Measurements from ENCODE around the gene DDX39A.

Gene DDX39A

DNA sequence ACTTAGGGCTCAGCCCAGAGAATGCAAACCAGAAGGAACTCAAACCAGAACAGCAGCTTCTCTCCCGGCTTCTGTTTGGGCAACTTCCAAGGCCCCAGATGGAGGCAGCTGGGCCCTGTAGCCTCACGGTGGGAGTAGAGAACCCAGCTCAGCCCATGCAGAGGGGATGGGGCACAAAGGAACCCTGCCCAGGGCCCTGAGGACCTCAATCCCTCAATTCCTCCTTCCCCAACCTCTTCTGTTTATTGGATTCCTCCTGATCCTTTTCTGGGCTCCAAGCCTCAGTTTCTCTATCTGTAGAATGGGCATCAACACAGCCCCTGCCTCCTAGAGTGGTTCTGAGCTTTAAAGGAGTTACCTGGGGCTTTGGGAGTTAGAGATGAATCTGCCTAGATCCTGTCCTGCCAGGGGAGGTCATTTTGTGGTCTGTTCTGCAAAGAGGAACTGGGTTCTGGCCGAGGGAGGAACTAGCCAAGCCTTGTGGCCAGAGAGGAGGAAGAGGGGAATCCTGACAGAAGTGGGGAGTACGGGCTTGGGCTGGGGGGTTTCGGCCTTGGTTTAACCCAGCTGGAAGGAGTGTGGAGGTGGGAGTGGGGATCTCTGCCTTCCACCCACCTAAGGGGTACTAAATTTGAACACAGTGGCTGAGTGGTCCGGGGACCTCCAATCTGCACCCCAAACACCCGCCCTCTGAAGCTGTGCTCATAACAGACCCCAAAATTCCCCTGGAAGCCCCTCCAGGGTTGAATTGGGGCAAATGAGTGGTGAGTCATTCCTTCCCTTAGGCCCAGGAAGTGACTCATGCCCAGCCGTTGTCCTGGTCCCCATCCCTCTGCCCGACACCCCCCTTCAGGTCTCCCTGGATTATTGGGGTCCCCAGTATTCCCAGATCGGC lies 35.2 kb downstream of the DDX39A start:
- H3K9me3 ChIP-seq (ENCODE audit: insufficient read depth, low read depth, low read length) = no peaks in the 10 kb centered on the region
- H3K14ac ChIP-seq (ENCODE audit: low read length) = peak overlapping the region; percentile 86
- peak in 1 of 2 donors; percentile 38 for DNase-seq
- H3K4me3 ChIP-seq (ENCODE audit: low read depth, low read length) = no peak overlapping the region
- no peak overlapping the region for H3K27ac ChIP-seq (ENCODE audit: low read depth, low read length)
- no peak overlapping the region for H2BK5ac ChIP-seq (ENCODE audit: low read depth, low read length, poor library complexity)
- no peak overlapping the region for H2AFZ ChIP-seq (ENCODE audit: insufficient read depth, low read length, poor library complexity)
- H4K12ac ChIP-seq (ENCODE audit: low read depth, low read length) = no peak overlapping the region
- H2AK5ac ChIP-seq (ENCODE audit: low read length) = peak overlapping the region; percentile 61
- no peaks in the 10 kb centered on the region for H3K27me3 ChIP-seq (ENCODE audit: insufficient read depth, low read length)
- H3K9ac ChIP-seq (ENCODE audit: low read length) = no peak overlapping the region
- no CpG with 5 or more reads among the region's 10 CpGs for WGBS (ENCODE audit: extremely low coverage, insufficient coverage, insufficient read length)
- peak overlapping the region; percentile 66 for H4K8ac ChIP-seq (ENCODE audit: low read depth, low read length)
- peaks cover 21 to 22% of the 10 kb centered on the region in 2 experiments for H3K4me1 ChIP-seq (ENCODE audit: control insufficient read depth in 1 of 2, insufficient read depth in 2 of 2, low read length in 2 of 2)
- no peak overlapping the region for H3K4ac ChIP-seq (ENCODE audit: low read depth, low read length)
- H2BK12ac ChIP-seq (ENCODE audit: low read length) = peak overlapping the region; percentile 91
- H3K4me2 ChIP-seq (ENCODE audit: low read length) = no peak overlapping the region
- peaks cover 15% of the 10 kb centered on the region for H3K79me1 ChIP-seq (ENCODE audit: low read length)
- H3K23ac ChIP-seq (ENCODE audit: low read length) = no peak overlapping the region
- no peaks in the 10 kb centered on the region for H3K79me2 ChIP-seq (ENCODE audit: control insufficient read depth, insufficient read depth, low read length, poor library complexity)
- no peaks in the 10 kb centered on the region for H3K36me3 ChIP-seq (ENCODE audit: control insufficient read depth in 1 of 2, insufficient read depth in 2 of 2, low read length in 2 of 2)
- peak overlapping the region; percentile 92 for H4K91ac ChIP-seq (ENCODE audit: low read depth, low read length)
- peak overlapping the region; percentile 79 for H3K18ac ChIP-seq (ENCODE audit: low read length)
- H2BK120ac ChIP-seq (ENCODE audit: insufficient read depth, low read length, poor library complexity) = peak overlapping the region; percentile 74

DNA sequence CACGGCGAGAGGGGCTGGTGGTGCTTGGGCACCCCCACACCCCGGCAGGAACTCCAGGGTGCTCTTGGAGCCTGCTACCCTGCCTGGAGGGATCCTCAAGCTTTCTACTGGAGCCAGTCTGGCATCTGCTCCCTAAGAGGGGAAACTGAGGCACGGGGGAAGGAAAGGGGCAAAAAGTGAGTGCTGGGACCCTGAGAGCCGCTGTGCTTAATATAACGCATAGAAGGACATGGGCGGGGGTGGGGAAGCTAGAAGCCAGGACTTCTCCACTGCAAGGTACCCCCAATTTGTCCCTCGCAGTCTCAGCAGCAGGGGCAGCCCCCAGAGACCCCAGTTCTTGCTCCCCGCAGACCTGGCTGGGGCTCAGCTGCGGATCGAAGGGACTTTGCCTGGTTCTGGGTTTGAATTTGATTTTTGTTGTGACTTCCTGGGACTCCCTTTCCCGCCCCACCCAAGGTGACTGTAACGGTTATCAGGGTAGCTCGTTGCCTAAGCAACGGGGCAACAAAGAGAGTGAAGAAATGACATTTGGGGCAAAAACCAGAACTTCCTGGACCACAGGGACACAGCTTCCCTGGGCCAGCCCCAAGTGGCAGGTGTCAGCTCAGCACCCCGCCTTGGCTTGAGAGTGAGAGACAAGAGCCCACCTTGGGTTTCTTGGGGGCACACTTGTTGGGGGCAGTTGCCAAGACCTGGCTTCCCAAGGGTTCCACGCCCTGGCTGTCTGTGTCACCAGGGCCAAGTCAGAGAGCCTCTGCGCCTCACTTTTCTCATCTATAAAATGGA lies 37.3 kb downstream of the DDX39A start:
- Histone ChIP-seq H3K18ac (ENCODE audit: low read length) (peak overlapping the region; percentile 33), H3K4ac (ENCODE audit: low read depth, low read length) (no peak overlapping the region)
- no CpG with 5 or more reads among the region's 18 CpGs for WGBS (ENCODE audit: extremely low coverage, insufficient coverage, insufficient read length)

DNA sequence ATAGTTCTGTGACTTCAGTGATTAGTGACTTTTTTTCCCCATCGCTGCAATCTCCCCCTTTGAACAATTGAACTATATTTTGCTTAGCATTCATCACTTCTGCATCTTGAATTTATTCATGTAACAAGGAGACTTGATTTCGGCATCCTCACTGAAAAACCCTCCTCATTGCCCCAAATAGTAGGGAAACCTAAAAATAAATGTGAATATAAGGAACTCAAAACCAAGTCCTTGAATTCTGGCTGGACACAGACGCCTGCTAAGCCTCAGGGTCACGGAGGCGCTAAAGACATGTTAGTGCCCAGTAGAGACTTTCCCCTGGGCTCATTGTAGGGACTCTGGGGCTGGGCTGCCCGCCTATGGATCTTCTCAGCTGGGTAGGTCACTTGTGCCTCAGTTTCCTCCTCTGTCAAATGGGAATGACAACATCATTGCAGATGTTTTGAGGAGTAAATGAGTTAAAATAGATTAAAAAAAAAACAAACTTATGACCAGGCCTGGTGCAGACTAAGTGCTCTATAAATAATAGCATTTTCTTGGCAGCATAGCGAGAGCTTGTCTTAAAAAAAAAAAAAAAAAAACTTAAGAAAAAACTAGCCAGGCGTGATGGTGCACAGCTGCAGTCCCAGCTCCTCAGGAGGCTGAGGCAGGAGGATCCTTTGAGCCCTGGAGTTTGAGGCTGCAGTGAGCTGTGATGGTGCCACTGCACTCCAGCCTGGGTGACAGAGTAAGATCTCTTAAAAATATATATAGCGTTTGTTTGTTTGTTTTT lies 39.7 kb downstream of the DDX39A start:
- no peak overlapping the region for H4K12ac ChIP-seq (ENCODE audit: low read depth, low read length)
- no peak overlapping the region for H2BK120ac ChIP-seq (ENCODE audit: insufficient read depth, low read length, poor library complexity)
- no peak overlapping the region for H2AK5ac ChIP-seq (ENCODE audit: low read length)
- no peak overlapping the region for H3K18ac ChIP-seq (ENCODE audit: low read length)
- no peak overlapping the region for H4K91ac ChIP-seq (ENCODE audit: low read depth, low read length)
- H3K79me2 ChIP-seq (ENCODE audit: control insufficient read depth, insufficient read depth, low read length, poor library complexity) = no peaks in the 10 kb centered on the region
- H3K27ac ChIP-seq (ENCODE audit: low read depth, low read length) = no peak overlapping the region
- H2BK12ac ChIP-seq (ENCODE audit: low read length) = no peak overlapping the region
- H3K14ac ChIP-seq (ENCODE audit: low read length) = no peak overlapping the region
- no peaks in the 10 kb centered on the region for H3K36me3 ChIP-seq (ENCODE audit: control insufficient read depth in 1 of 2, insufficient read depth in 2 of 2, low read length in 2 of 2)
- no peak overlapping the region for H2AFZ ChIP-seq (ENCODE audit: insufficient read depth, low read length, poor library complexity)
- H3K4ac ChIP-seq (ENCODE audit: low read depth, low read length) = no peak overlapping the region
- peaks cover 13% of the 10 kb centered on the region for H3K79me1 ChIP-seq (ENCODE audit: low read length)
- H3K27me3 ChIP-seq (ENCODE audit: insufficient read depth, low read length) = no peaks in the 10 kb centered on the region
- no peaks in the 10 kb centered on the region for H3K9me3 ChIP-seq (ENCODE audit: insufficient read depth, low read depth, low read length)
- WGBS (ENCODE audit: extremely low coverage, insufficient coverage, insufficient read length) = no CpG with 5 or more reads among the region's 9 CpGs
- H3K4me3 ChIP-seq (ENCODE audit: low read depth, low read length) = no peak overlapping the region
- no peak overlapping the region for H4K8ac ChIP-seq (ENCODE audit: low read depth, low read length)
- no peak overlapping the region for H3K9ac ChIP-seq (ENCODE audit: low read length)
- no peak overlapping the region for H3K4me2 ChIP-seq (ENCODE audit: low read length)
- DNase-seq = no peak
- no peak overlapping the region for H3K23ac ChIP-seq (ENCODE audit: low read length)
- H3K4me1 ChIP-seq (ENCODE audit: control insufficient read depth in 1 of 2, insufficient read depth in 2 of 2, low read length in 2 of 2) = peaks cover 21 to 26% of the 10 kb centered on the region in 2 experiments
- H2BK5ac ChIP-seq (ENCODE audit: low read depth, low read length, poor library complexity) = no peak overlapping the region

More for the DNA sequence above, 37.3 kb downstream of the DDX39A start:
- H3K27ac ChIP-seq (ENCODE audit: low read depth, low read length) = no peak overlapping the region
- no peak overlapping the region for H4K12ac ChIP-seq (ENCODE audit: low read depth, low read length)
- peak overlapping the region; percentile 21 for H2BK120ac ChIP-seq (ENCODE audit: insufficient read depth, low read length, poor library complexity)
- peaks cover 21 to 26% of the 10 kb centered on the region in 2 experiments for H3K4me1 ChIP-seq (ENCODE audit: control insufficient read depth in 1 of 2, insufficient read depth in 2 of 2, low read length in 2 of 2)
- H3K36me3 ChIP-seq (ENCODE audit: control insufficient read depth in 1 of 2, insufficient read depth in 2 of 2, low read length in 2 of 2) = no peaks in the 10 kb centered on the region
- H3K9ac ChIP-seq (ENCODE audit: low read length) = no peak overlapping the region
- DNase-seq = peak; percentile 72 to 80
- peaks cover 15% of the 10 kb centered on the region for H3K79me1 ChIP-seq (ENCODE audit: low read length)
- peak overlapping the region; percentile 75 for H3K4me2 ChIP-seq (ENCODE audit: low read length)
- H4K91ac ChIP-seq (ENCODE audit: low read depth, low read length) = peak overlapping the region; percentile 75
- peak overlapping the region; percentile 30 for H2BK12ac ChIP-seq (ENCODE audit: low read length)
- H3K27me3 ChIP-seq (ENCODE audit: insufficient read depth, low read length) = no peaks in the 10 kb centered on the region
- no peaks in the 10 kb centered on the region for H3K79me2 ChIP-seq (ENCODE audit: control insufficient read depth, insufficient read depth, low read length, poor library complexity)
- peak overlapping the region; percentile 11 for H3K14ac ChIP-seq (ENCODE audit: low read length)
- H4K8ac ChIP-seq (ENCODE audit: low read depth, low read length) = peak overlapping the region; percentile 55
- no peak overlapping the region for H2BK5ac ChIP-seq (ENCODE audit: low read depth, low read length, poor library complexity)
- H2AFZ ChIP-seq (ENCODE audit: insufficient read depth, low read length, poor library complexity) = peak overlapping the region; percentile 8
- no peaks in the 10 kb centered on the region for H3K9me3 ChIP-seq (ENCODE audit: insufficient read depth, low read depth, low read length)
- no peak overlapping the region for H3K23ac ChIP-seq (ENCODE audit: low read length)
- H3K4me3 ChIP-seq (ENCODE audit: low read depth, low read length) = no peak overlapping the region
- peak overlapping the region; percentile 7 for H2AK5ac ChIP-seq (ENCODE audit: low read length)

DNA sequence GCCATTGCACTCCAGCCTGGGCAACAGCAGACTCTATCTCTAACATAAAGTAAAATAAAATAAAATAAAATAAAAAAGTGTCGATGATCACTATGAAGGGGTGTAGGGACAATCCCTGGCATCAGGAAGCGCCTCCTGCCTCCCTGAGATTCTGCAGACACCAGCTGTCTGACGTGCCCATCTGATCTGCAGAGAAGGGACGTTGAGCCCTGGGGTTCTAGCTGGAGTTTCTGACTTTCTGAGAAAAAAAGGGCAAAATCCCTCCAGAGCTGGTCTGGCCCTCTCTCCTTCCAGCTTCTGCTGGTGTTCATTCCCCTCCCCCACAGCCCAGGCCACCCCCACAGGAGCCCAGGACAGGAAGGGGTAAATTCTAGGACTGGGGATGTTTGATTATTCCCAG lies 40.3 kb downstream of the DDX39A start:
- WGBS (ENCODE audit: extremely low coverage, insufficient coverage, insufficient read length) = no CpG with 5 or more reads among the region's 4 CpGs
- no peak overlapping the region for H2BK120ac ChIP-seq (ENCODE audit: insufficient read depth, low read length, poor library complexity)
- no peak overlapping the region for H4K12ac ChIP-seq (ENCODE audit: low read depth, low read length)
- H3K18ac ChIP-seq (ENCODE audit: low read length) = no peak overlapping the region
- H3K9ac ChIP-seq (ENCODE audit: low read length) = no peak overlapping the region
- H3K23ac ChIP-seq (ENCODE audit: low read length) = no peak overlapping the region
- no peak overlapping the region for H4K8ac ChIP-seq (ENCODE audit: low read depth, low read length)
- H3K4me3 ChIP-seq (ENCODE audit: low read depth, low read length) = no peak overlapping the region
- no peak overlapping the region for H3K4ac ChIP-seq (ENCODE audit: low read depth, low read length)
- no peak overlapping the region for H3K14ac ChIP-seq (ENCODE audit: low read length)
- peaks cover 16 to 20% of the 10 kb centered on the region in 2 experiments for H3K4me1 ChIP-seq (ENCODE audit: control insufficient read depth in 1 of 2, insufficient read depth in 2 of 2, low read length in 2 of 2)
- H3K36me3 ChIP-seq (ENCODE audit: control insufficient read depth in 1 of 2, insufficient read depth in 2 of 2, low read length in 2 of 2) = no peaks in the 10 kb centered on the region
- no peak overlapping the region for H2AFZ ChIP-seq (ENCODE audit: insufficient read depth, low read length, poor library complexity)
- DNase-seq = no peak
- H3K79me2 ChIP-seq (ENCODE audit: control insufficient read depth, insufficient read depth, low read length, poor library complexity) = no peaks in the 10 kb centered on the region
- H2AK5ac ChIP-seq (ENCODE audit: low read length) = no peak overlapping the region
- peaks cover 10% of the 10 kb centered on the region for H3K79me1 ChIP-seq (ENCODE audit: low read length)
- no peak overlapping the region for H3K4me2 ChIP-seq (ENCODE audit: low read length)
- H3K27me3 ChIP-seq (ENCODE audit: insufficient read depth, low read length) = no peaks in the 10 kb centered on the region
- no peaks in the 10 kb centered on the region for H3K9me3 ChIP-seq (ENCODE audit: insufficient read depth, low read depth, low read length)
- H4K91ac ChIP-seq (ENCODE audit: low read depth, low read length) = no peak overlapping the region
- no peak overlapping the region for H2BK5ac ChIP-seq (ENCODE audit: low read depth, low read length, poor library complexity)
- H2BK12ac ChIP-seq (ENCODE audit: low read length) = no peak overlapping the region
- H3K27ac ChIP-seq (ENCODE audit: low read depth, low read length) = no peak overlapping the region

Data from trophoblast cell (in vitro differentiated cells and primary cell).